Islet of Langerhans (tissue), 1 donor: ENCODE data around the gene TMEM184B.
"Not testable (repeated sequence)": the region's sequence is repeated elsewhere in the genome, so short reads cannot be mapped to it uniquely, and the experiment has no call there.

Source experiments
- FAIRE-seq: peaks from one replicate; lab custom pipeline; 2011; peaks lifted over from hg19 to GRCh38; lab: Jason Lieb, UNC

TMEM184B gene

DNA sequence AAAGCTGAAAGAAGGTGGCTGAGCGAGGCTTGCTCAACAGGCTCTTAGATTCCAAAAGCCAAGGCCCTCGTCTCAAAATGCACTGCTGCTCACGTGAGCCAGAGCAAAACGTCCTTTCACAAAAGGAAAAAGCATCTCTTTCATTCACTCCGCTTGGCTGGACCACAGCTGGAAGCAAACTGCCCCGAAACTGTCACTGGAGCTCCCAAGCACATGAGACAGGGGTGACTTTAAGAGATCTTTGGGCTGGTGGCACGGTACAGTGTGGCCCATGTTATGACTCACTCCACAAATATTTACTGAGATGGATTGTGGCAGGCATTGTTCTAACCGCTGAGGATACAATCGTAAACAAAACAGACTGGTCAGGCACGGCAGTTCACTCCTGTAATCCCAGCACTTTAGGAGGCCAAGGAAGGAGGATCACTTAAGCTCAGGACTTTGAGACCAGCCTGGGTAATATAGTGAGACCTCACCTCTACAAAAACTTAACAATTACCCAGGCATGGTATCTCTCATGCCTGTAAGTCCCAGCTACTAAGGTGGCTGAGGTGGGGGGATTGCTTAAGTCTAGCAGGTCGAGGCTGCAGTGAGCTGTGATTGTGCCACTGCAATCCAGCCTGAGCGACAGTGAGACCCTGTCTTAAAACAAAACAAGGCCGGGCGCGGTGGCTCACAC, 94.7 kb downstream of the TMEM184B start:
- FAIRE-seq, result no peak

DNA sequence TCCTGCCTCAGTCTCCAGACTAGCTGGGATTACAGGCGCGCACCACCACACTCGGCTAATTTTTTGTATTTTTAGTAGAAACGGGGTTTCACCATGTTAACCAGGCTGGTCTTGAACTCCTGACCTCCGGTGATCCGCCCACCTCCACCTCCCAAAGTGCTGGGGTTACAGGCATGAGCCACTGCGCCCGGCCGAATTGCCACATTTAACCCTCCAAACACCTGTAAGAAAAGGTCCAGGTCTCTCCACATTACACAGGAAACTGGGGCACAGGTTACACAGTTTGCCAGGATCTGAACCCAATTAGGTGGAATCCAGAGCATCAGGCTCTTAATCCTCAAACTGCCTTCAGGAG, 95.3 kb downstream of the TMEM184B start:
- not testable (repeated sequence) for FAIRE-seq

DNA sequence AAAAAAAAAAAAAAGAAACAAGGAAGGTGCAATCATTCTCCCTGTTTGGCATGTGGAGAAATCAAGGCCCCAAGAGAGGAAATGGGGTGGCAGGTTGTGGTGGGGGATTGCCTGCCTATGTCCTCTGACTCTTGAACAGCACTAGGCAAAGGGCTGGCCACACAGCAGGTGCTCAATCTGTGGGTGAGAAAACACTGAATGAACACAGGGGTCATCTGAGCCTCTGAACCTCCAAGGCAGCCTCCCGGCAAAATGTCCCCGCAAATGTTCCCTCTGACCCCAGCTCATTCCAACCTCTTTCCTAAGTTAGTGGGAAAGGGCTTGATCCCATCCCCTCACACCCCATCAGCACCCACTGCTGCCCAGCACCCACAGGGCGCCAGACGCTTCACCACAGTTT, 95.8 kb downstream of the TMEM184B start:
- FAIRE-seq, result no peak

DNA sequence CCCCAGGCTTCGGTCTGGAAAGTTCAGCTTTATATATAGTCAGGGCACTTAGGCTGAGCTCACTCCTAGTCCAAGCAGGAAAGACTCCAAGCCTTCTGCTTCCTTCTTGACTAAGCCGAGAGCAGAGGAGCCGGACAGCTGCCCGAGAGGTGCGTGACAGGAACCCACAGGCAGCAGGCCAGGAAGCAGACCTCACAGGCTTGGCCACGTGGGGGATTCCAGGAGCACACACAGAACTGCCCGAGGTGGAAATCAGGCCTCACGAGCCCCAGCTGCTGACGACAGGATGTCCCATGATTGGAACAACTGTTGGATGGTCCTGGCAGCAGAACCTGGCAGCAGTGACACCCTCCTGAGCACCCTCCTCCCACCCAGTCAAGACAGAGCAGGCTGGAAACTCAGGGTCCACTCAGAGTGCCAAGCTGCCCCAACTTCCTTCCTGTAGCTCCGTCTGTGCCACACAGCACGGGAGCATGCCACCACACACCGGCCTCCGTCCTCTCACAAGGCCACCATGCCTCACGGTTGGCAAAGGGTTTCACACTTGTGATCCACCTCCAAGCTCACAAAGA, 96.6 kb downstream of the TMEM184B start:
- no peak for FAIRE-seq

DNA sequence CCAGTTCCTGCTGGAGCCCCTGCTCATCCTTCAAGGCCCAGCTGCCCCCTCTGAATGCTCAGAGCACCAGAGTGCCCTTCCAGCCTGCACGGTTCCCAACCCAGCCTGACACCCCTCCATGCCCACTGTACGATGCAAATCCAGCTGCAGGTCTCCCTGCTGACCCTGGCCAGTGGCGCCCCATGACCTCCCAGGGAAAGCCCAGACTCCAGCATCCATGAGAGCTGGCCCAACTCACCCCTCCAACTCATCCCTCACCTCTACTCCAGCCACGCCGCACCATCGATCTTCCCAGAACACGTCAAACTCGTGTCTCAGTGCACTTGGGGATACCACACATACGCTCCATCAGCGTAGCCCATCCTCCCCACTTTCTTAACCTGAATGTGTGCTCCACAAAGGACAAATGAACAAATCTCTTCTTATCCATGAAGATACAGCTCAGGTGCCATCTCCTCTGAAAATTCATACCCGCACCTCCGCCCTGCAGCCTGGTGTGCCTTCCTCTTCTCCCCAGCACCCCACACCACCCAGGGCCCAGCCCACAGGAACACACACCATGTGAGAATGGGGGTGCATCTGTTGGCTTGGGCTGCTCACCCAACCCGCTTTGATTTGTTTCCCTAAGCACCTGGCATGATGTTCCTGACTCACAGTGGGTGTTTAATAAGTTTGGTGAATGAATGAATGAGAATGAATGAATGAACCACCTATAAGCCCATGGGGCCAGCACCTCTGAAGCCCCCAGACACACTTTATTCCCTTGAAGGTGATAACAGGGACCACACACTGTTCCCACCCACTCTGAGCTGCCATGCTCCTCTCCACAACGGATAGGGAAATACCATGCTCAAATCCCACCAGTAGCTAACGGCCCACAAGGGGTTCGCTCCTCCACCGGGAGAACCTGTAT, 97.3 kb downstream of the TMEM184B start:
- FAIRE-seq, result no peak

DNA sequence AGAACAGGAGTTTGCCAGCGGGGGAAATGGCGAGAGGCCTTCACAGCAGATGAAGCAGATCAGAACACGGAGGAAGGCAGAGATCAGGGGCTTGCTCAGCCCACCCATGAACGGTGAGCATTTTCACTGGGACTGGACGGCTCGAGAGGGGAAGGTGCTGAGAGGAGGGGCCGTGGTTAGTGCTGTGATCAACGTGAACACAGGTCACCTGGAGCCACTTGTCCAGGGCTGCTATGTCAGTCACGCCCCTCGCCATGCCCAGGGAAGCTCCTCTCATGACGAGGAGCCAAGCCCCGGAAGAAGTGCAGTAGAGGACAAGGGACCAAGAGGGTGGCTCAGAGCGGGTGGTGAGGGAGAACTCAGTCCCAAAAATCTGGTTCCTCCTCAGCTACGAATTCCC, 98.2 kb downstream of the TMEM184B start:
- no peak for FAIRE-seq

DNA sequence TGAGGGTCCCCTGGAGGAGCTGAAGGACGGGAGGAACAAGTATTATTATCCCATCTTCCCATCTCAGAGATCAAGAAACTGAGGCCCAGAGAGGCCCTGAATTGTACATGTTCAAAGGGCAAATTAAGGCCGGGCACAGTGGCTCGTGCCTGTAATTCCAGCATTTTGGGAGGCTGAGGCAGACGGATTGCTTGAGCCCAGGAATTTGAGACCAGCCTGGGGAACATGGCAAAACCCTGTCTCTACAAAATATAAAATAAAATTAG, 99.2 kb downstream of the TMEM184B start:
- no peak for FAIRE-seq

DNA sequence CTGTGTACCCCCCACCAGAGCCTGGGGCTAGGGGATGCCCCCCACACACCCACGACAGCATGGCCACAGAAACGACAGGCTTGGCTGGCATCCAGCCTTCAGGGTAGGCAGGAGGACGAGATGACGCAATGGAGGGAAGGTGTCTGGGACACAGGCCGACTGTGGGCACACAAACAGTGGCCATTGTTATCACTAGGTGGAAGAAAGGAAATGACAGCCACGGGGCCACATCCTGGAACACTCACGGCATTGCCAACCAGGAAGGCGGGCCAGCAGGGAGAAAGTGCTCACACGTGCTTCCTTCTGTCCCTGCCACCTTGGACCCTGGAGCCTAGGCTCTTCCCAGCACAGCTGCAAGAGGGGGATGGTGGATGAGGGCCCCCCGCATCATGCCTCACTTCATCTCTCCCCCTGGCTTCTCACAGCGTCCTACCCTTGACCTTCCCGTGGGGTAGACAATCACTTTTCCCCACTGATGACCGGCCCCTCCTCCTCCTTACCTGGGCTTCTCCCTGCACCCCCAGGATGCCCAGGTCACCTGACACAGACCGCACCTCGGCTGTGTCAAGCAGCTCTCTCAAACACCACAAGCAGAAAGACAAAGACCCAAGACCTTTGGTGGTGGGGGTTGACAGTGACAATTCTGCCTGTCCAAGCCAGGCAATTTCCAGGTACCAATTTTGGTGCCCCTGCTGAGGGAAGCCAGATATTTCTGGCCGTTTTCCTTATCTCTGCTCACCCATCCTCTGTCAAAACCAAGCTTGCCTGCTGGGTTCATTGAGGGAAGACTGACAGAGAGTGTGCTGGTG, 99.8 kb downstream of the TMEM184B start:
- FAIRE-seq, result no peak

DNA sequence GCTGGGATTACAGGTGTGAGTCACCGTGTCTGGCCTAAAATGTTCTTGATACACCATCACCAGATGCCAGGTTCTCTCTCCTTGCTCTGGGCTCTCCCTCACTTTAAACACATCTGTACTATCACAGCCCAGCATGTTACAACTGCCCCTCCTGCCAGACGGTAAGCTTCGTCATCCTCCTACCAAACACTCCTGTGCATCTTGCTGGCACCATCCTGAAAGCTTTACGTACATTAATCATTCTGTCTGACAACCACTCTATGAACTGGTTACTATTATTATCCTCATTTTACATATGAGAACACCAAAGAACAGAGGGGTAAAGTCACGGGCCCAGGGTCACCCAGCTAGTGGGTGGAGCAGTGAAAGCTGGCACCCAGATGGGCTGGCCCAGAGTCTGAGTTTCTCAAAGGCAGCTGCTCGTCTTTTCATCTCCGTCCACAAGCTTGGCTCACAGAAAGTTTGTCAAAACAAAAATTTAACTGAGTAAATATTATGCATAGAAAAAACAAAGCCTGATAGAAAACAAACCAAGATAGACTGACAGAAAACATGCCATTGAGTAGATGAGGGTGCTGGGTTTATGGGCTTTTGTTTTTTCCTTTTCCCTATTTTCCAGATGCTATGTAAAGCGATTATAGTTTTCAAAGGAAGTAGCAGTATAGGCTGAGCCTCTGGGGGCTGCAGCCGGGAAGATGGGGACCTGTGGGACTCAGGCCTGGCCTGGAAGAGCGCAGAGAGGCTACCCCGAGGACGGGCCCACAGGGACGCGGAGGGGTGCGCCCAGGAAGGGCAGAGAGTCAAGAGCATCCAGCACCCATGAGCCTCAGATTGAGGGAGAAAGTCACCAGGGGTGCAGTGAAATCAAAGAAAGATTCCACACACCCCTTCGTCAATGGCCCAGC, 100.6 kb downstream of the TMEM184B start:
- FAIRE-seq, result no peak

DNA sequence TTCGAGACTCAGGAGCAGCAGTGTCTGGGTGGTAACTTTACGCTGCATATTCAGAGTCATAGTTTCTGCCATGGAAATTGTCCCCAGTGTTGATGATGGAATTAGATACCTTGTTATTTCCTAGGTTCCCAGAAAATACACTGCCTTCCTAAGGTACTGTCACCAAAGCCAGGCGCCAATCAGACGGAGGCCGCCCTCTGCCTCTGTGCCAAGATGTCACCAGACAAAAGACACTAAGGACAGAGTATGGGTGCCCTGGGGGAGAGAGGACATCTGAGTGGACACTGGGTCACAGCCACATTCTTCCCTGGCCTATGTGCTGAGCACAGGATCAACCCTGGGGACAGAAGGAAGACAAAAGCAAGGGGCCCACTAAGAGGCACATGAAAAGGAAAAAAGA, 102.3 kb downstream of the TMEM184B start:
- FAIRE-seq, result no peak
